ENCODE measurements around the gene RHOT1. TPM values are rescaled to one million over a fixed set of nuclear protein-coding genes. Genes with fewer than 3 reads are reported as not detected.

Gene RHOT1
- total RNA-seq, 5 donors from 2014 or later (not counting 1 experiment from before 2014, with no cell fraction given), result 18.7 to 26.8 (median 24.1) TPM

GRCh38 chr17:32269377-32269776 is 127.1 kb downstream of the RHOT1 start:
- no peaks in the 10 kb centered on the region for H3K36me3 Mint-ChIP-seq
- WGBS (ENCODE audit: insufficient coverage), result 75% methylated on average over 10 of the region's 11 CpGs
- H3K36me3 ChIP-seq (ENCODE audit: control insufficient read depth in 2 of 2, extremely low read depth in 1 of 2, insufficient read depth in 1 of 2, low read length in 1 of 2), result no peaks in the 10 kb centered on the region
- no peak overlapping the region for H3K27ac Mint-ChIP-seq
- no peaks in the 10 kb centered on the region for H3K9me3 Mint-ChIP-seq
- ATAC-seq (replicated peaks in 1 of 4), result no peak
- ChIA-PET POLR2A (no interaction called here), CTCF (no interaction called here)
- no peak overlapping the region for H3K4me3 ChIP-seq (ENCODE audit: control insufficient read depth in 1 of 2, extremely low read depth in 1 of 2, low read length in 1 of 2)
- no peak overlapping the region for H3K4me3 Mint-ChIP-seq
- no peak overlapping the region for H3K27ac ChIP-seq (ENCODE audit: low read length)
- H3K9me3 ChIP-seq, result no peaks in the 10 kb centered on the region
- peaks cover 18 to 23% (median 21%) of the 10 kb centered on the region in 3 donors for H3K4me1 Mint-ChIP-seq
- peaks cover 33 to 68% of the 10 kb centered on the region in 2 donors for H3K27me3 Mint-ChIP-seq
- no peak for DNase-seq
- peaks cover 0 to 23% of the 10 kb centered on the region in 2 experiments for H3K4me1 ChIP-seq (ENCODE audit: control insufficient read depth in 1 of 2, extremely low read depth in 1 of 2, insufficient read depth in 2 of 2, low read length in 2 of 2)
- peaks cover 20 to 69% of the 10 kb centered on the region in 2 experiments for H3K27me3 ChIP-seq (replicated peaks in 1 of 2; ENCODE audit: control insufficient read depth in 2 of 2, extremely low read depth in 1 of 2, insufficient read depth in 2 of 2, low read length in 1 of 2)

GRCh38 chr17:32271844-32272243 is 129.5 kb downstream of the RHOT1 start:
- ChIA-PET CTCF (no interaction called here), POLR2A (no interaction called here)
- peaks cover 15 to 66% of the 10 kb centered on the region in 2 experiments for H3K27me3 ChIP-seq (replicated peaks in 1 of 2; ENCODE audit: control insufficient read depth in 2 of 2, extremely low read depth in 1 of 2, insufficient read depth in 2 of 2, low read length in 1 of 2)
- Mint-ChIP-seq H3K4me1 (peaks cover 10 to 16% (median 15%) of the 10 kb centered on the region in 3 donors), H3K36me3 (no peaks in the 10 kb centered on the region), H3K4me3 (no peak overlapping the region), H3K9me3 (no peaks in the 10 kb centered on the region), H3K27ac (no peak overlapping the region), H3K27me3 (peaks cover 28 to 55% of the 10 kb centered on the region in 2 donors)
- 95% methylated on average over 6 of the region's 8 CpGs for WGBS (ENCODE audit: insufficient coverage)
- no peak overlapping the region for H3K27ac ChIP-seq (ENCODE audit: low read length)
- DNase-seq (no peak), ATAC-seq (replicated peaks in 1 of 4) (no peak)
- no peaks in the 10 kb centered on the region for H3K9me3 ChIP-seq
- H3K4me3 ChIP-seq (ENCODE audit: control insufficient read depth in 1 of 2, extremely low read depth in 1 of 2, low read length in 1 of 2), result no peak overlapping the region
- no peaks in the 10 kb centered on the region for H3K36me3 ChIP-seq (ENCODE audit: control insufficient read depth in 2 of 2, extremely low read depth in 1 of 2, insufficient read depth in 1 of 2, low read length in 1 of 2)
- peaks cover 0 to 12% of the 10 kb centered on the region in 2 experiments for H3K4me1 ChIP-seq (ENCODE audit: control insufficient read depth in 1 of 2, extremely low read depth in 1 of 2, insufficient read depth in 2 of 2, low read length in 2 of 2)

GRCh38 chr17:32274101-32274500 is 131.8 kb downstream of the RHOT1 start:
- Mint-ChIP-seq H3K36me3 (no peaks in the 10 kb centered on the region), H3K4me3 (no peak overlapping the region), H3K27ac (no peak overlapping the region), H3K9me3 (no peaks in the 10 kb centered on the region), H3K27me3 (peaks cover 9 to 34% of the 10 kb centered on the region in 2 donors), H3K4me1 (no peaks in the 10 kb centered on the region)
- CTCF ChIA-PET, result no interaction called here
- H3K36me3 ChIP-seq (ENCODE audit: control insufficient read depth in 2 of 2, extremely low read depth in 1 of 2, insufficient read depth in 1 of 2, low read length in 1 of 2), result no peaks in the 10 kb centered on the region
- H3K27ac ChIP-seq (ENCODE audit: low read length), result no peak overlapping the region
- no peaks in the 10 kb centered on the region for H3K9me3 ChIP-seq
- 86% methylated on average over 2 of the region's 5 CpGs for WGBS (ENCODE audit: insufficient coverage)
- H3K4me1 ChIP-seq (ENCODE audit: control insufficient read depth in 1 of 2, extremely low read depth in 1 of 2, insufficient read depth in 2 of 2, low read length in 2 of 2), result no peaks in the 10 kb centered on the region
- no peak for ATAC-seq (replicated peaks in 1 of 4)
- DNase-seq, result no peak
- H3K27me3 ChIP-seq (replicated peaks in 1 of 2; ENCODE audit: control insufficient read depth in 2 of 2, extremely low read depth in 1 of 2, insufficient read depth in 2 of 2, low read length in 1 of 2), result peaks cover 2 to 43% of the 10 kb centered on the region in 2 experiments
- no peak overlapping the region for H3K4me3 ChIP-seq (ENCODE audit: control insufficient read depth in 1 of 2, extremely low read depth in 1 of 2, low read length in 1 of 2)
- POLR2A ChIA-PET, result no interaction called here

- H3K4me3 ChIP-seq (ENCODE audit: control insufficient read depth in 1 of 2, extremely low read depth in 1 of 2, low read length in 1 of 2), result no peak overlapping the region
- H3K4me1 ChIP-seq (ENCODE audit: control insufficient read depth in 1 of 2, extremely low read depth in 1 of 2, insufficient read depth in 2 of 2, low read length in 2 of 2), result no peaks in the 10 kb centered on the region
- Mint-ChIP-seq H3K27ac (no peak overlapping the region), H3K27me3 (peaks cover 7 to 31% of the 10 kb centered on the region in 2 donors), H3K4me3 (no peak overlapping the region), H3K36me3 (no peaks in the 10 kb centered on the region), H3K9me3 (no peaks in the 10 kb centered on the region), H3K4me1 (no peaks in the 10 kb centered on the region)
- peaks cover 2 to 43% of the 10 kb centered on the region in 2 experiments for H3K27me3 ChIP-seq (replicated peaks in 1 of 2; ENCODE audit: control insufficient read depth in 2 of 2, extremely low read depth in 1 of 2, insufficient read depth in 2 of 2, low read length in 1 of 2)
- no peaks in the 10 kb centered on the region for H3K36me3 ChIP-seq (ENCODE audit: control insufficient read depth in 2 of 2, extremely low read depth in 1 of 2, insufficient read depth in 1 of 2, low read length in 1 of 2)
- WGBS (ENCODE audit: insufficient coverage), result 94% methylated on average over 4 of the region's 6 CpGs
- DNase-seq, result no peak
- CTCF ChIA-PET, result no interaction called here
- no peaks in the 10 kb centered on the region for H3K9me3 ChIP-seq
- no peak for ATAC-seq (replicated peaks in 1 of 4)
- POLR2A ChIA-PET, result no interaction called here
- no peak overlapping the region for H3K27ac ChIP-seq (ENCODE audit: low read length)
Measured at GRCh38 chr17:32274643-32275042, 132.3 kb downstream of the RHOT1 start.

Other genes with a start within 250 kb of the RHOT1 start
- gene UTP6, start 240.8 kb upstream of the RHOT1 start, total RNA-seq, result 10 to 100 TPM; 32.4 to 62.7 (median 55.8) TPM
- 10 to 100 TPM; 28.1 to 33.7 (median 30.4) TPM for gene SUZ12, start 205.5 kb upstream of the RHOT1 start, total RNA-seq
- 10 to 100 TPM; 43.3 to 71.1 (median 54.9) TPM for gene LRRC37B, start 135.1 kb upstream of the RHOT1 start, total RNA-seq
- under 1 TPM in 1 of 5 donors, not detected in 4; 0.07 TPM for gene RHBDL3, start 123.3 kb downstream of the RHOT1 start, total RNA-seq
- gene C17orf75, start 199.7 kb downstream of the RHOT1 start, total RNA-seq, result 10 to 100 TPM; 12.2 to 22.0 (median 17.6) TPM
- 100 to 1,000 TPM; 208 to 271 (median 228) TPM for gene ZNF207, start 207.7 kb downstream of the RHOT1 start, total RNA-seq